SKM-1 (cell line): Measurements from ENCODE around the gene AP4E1.
"Not testable (repeated sequence)": the region's sequence is repeated elsewhere in the genome, so short reads cannot be mapped to it uniquely, and the experiment has no call there.

Experiments used
- DNase-seq: peaks from one replicate; lab custom pipeline; 2025; ENCODE audit not compliant: unreplicated experiment; lab: John Stamatoyannopoulos, UW

AP4E1 gene

DNA sequence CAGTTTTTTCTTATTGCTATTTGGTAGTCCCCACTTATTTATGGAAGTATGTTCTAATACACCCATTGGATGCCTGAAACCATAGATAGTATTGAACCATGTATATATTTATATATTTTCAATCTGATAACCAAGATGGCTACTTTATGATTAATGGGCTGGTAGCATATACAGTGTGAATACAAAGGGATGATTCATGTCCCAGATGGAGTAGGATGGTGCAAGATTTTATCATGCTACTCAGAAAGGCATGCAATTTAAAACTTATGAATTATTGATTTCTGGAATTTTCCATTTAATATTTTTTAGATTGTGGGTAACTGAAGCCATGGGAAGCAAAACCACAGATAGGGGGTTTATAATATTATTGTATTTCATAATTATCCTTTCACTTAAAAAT is 35.2 kb downstream of the AP4E1 start:
- DNase-seq: no peak

DNA sequence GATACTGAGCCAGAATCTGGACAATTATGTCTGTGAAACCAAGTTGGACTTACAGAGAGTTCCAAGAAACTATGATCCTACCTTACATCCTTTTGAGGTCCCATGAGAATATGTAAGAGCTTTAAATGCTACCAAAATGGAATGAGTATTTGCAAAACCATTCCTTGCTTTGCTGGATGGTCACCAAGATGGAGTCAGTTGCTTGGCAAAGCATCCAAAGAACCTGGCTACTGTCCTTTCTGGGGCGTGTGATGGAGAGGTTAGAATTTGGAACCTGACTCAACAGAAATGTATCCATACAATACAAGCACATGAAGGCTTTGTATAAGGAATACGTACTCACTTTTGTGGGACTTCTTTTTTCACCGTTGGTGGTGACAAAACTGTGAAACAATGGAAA is 36.2 kb downstream of the AP4E1 start:
- DNase-seq: no peak

DNA sequence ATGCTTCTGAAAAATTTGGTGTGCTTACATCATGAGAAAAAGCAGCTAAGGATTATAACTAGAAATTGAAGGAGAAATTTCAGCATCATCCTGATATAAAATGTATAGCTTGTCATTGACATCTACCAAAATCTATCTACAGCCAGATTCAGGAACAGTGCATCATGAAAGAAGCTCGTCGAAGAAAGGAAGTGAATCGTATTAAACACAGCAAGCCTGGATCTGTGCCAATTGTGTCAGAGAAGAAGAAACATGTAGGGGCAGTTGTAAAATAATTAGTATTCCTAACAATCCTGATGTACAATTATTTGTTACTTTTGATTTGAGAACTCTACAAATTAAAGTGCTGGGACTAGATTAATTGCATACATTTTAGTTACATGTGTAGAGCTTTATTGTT is 37.2 kb downstream of the AP4E1 start:
- no peak for DNase-seq

DNA sequence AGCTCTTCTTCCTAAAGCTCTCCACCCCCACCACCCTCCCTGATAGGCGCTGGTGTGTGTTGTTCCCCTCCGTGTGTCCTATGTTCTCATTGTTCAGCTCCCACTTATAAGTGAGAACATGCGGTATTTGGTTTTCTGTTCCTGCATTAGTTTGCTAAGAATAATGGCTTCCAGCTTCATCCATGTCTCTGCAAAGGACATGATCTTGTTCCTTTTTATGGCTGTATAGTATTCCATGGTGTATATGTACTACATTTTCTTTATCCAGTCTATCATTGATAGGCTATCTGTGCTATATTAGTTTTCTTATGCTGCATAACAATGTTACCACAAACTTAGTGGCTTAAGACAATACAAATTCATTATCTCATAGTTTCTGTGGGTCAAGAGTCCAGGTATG is 42.3 kb downstream of the AP4E1 start:
- DNase-seq: not testable (repeated sequence)

DNA sequence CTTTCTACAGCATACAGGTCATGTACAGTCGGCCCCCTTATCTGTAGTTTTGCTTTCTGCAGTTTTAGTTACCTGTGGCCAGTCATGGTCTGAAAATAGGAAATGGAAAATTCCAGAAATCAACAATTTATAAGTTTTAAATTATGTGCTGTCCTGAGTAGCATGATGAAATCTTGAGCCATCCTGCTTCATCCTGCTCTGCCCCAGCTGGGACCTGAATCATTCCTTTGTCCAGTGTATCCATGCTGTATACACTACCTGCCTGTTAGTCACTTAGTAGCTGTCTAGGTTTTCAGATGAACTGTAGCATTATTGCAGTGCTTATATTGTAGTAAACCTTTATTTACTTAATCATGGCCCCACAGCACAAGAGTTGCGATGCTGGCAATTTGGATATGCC is 44.8 kb downstream of the AP4E1 start:
- no peak for DNase-seq

DNA sequence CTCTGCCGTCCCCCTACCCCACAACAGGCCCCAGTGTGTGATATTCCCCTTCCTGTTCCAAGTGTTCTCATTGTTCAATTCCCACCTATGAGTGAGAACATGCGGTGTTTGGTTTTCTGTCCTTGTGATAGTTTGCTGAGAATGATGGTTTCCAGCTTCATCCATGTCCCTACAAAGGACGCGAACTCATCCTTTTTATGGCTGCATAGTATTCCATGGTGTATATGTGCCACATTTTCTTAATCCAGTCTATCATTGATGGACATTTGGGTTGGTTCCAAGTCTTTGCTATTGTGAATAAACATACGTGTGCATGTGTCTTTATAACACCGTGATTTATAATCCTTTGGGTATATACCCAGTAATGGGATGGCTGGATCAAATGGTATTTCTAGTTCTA is 46.4 kb downstream of the AP4E1 start:
- not testable (repeated sequence) for DNase-seq

DNA sequence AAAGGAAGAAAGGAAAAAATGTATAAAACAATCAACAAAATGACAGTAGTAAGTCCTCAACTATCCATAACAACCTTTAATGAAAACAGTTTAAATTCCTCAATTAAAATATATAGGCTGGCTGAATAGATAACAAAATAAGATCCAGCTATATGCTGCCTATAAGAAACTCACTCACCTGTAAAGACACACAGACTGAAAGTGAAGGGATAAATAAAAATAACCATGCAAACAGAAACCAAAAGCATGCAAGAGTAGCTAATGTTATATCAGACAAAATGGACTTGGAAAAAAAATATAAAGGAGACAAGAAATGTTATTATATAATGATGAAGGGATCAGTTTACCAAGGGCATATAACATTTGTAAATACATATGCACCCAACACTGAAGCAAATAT is 51.2 kb downstream of the AP4E1 start:
- no peak for DNase-seq

DNA sequence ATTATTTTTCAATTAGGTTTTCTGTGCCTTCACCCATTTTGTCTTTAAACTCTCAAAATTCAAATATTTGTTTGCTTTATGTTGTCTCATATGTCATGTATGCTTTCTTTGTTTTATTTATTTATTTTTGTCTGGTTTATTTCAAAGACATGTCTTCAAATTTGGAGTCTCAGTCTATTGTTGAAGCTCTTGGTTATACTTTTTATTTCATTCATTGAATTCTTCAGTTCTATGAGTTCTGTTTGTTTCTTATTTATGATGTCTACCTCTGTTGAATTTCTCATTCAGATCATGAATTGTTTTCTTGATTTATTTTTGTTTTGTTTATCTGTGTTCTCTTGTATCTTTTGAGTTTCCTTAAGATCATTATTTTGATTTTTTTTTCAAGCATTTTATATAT is 55.6 kb downstream of the AP4E1 start:
- no peak for DNase-seq

DNA sequence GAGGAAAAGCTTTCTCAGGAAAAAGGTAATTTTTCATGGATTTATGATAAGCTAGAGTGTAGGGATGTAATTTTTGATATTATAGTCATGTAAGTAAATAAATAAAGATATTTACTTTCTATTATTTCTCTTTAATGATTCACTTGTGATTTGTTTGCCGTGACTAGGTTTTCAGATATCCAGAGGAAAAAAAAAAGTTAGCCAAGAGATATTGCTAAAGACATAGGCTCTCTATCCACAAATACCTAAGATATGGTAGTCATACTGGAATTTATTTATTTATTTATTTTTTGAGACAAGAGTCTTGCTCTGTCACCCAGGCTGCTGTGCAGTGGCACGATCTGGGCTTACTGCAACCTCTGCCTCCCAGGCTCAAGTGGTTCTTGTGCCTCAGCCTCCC is 59.9 kb downstream of the AP4E1 start:
- no peak for DNase-seq

DNA sequence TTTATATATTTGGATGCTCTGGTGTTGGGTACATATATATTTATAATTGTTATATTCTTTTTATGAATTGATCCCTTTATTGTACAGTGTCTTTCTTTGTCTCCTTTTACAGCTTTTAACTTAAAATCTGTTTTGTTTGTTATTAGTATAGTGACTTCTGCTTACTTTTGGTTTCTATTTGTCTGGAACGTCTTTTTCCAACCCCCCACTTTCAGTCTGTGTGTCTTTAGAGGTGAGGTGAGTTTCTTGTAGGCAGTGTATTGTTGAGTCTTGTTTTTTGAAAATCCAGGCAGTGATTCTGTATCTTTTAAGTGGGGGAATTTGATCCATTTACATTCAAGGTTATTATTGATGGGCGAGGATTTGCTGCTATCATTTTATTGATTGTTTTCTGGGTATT is 62.0 kb downstream of the AP4E1 start:
- no peak for DNase-seq

DNA sequence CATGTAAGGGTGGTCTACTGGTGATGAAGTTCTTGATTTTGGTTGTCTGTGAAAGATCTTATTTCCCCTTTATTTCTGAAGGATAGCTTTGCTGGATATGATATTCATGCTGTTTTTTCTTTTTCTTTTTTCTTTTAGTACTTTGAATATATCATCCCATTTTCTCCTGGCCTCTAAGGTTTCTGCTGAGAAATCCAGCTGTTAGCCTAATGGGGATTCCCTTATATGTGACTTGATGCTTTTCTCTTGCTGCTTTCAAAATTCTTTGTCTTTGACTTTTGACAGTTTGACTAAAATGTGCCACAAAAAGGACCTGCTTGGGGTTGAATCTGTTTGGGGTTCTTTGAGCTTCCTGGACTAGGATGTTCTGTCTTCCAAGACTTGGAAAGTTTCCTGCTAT is 62.6 kb downstream of the AP4E1 start:
- DNase-seq: no peak

DNA sequence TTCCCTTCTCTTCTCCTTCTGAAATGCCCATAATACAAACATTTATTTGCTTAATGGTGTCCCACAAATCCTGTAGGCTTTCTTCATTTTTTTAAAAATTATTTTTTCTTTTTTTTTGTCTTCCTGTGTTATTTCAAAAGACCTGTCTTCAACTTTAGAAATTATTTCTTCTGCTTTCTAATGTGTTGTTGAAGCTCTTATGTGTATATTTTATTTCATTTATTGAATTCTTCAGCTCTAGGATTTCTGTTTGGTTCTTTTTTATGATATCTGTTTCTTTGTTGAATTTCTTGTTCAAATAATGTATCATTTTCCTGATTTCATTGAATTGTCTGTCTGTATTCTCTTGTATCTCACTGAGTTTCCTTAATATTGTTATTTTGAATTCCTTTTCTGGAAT is 63.1 kb downstream of the AP4E1 start:
- DNase-seq: no peak

DNA sequence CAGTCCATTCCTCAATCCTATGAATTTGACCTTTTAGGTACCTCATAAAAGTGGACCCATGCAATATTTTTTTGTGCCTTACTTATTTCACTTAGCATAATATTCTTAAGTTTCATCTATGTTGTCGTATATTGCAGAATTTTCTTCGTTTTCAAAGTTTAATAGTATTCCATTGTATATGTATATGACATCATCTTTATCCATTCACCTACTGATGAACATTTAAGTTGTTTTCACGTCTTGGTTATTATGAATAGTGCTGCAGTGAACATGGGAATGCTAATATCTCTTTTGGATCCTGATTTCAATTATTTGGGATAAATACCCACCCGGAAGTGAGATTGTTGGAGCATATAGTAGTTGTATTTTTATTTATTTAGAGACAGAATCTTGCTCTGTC is 65.1 kb downstream of the AP4E1 start:
- DNase-seq: no peak

DNA sequence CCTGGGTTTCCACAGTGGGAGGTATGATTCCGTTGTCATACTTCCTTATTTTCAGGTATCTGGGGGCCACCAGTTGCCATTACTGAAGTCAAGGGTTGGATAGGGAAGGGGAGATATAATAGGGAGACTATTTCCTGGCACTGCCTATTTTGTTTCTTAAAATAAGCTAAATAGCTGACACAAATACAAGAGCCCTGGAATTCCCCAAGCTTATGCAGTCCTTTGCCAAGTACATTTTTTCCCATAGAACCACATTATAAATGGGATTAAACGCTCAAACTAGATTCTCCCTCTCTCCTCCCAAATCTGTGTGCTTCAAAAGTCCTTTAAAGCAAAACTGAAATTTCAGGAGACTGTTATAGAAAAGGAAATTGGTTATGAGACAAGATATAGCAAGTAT is 68.7 kb downstream of the AP4E1 start:
- no peak for DNase-seq

DNA sequence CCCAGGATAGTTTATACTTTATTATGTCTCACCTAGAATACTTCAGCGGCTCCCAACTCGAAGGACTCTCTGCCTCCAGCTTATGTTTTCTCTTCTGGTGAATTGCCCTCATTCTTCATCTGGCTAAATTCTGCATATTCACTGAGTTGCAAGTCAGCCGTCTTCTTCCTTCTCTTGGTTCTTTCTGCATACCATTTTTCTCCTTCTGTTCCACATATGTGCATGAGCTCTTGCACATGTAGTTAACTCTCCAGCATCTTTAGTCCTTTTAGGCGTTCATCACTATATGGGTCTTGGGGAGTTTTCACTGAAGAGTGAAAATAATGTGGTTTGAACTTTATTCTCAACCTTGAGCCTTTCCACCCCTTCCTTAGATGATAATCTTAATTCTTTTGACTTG is 70.1 kb downstream of the AP4E1 start:
- DNase-seq: no peak

DNA sequence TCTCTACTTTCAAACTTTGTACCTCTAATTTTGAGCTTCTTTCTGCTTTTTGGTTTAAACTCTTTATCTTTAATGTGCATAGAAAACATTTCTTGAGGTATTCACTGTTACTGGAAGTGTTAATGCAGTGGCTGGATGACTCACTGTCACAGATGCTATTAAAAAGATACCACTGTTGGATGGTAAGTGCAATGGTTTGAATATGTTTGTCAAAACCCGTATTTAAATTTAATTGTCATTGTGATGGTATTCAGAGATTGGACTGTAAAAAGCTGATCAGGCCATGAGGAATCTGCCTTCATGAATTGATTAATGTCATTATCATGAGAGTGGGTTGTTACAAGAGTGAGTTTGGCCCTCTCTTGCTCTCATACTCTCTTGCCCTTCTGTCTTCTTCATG is 70.6 kb downstream of the AP4E1 start:
- DNase-seq: no peak

DNA sequence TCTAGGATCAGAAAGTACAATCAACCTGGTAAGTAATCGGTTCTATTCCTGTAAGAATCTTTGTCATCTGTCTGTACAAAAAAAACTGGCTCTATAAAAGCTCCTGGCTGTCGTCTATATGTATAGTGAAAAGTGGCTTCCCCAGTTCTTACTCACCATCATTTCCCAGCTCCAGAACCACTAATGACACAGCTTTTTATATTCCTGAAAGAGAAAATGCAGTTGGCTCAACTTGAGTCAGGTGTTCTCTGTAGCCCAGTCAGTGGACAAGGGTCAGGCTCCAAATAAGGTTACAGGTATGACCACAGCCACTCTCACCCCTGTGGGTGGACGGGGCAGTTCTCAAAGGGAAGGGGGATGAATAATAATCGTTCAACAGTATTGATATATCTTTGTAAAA is 85.1 kb downstream of the AP4E1 start:
- DNase-seq: no peak

DNA sequence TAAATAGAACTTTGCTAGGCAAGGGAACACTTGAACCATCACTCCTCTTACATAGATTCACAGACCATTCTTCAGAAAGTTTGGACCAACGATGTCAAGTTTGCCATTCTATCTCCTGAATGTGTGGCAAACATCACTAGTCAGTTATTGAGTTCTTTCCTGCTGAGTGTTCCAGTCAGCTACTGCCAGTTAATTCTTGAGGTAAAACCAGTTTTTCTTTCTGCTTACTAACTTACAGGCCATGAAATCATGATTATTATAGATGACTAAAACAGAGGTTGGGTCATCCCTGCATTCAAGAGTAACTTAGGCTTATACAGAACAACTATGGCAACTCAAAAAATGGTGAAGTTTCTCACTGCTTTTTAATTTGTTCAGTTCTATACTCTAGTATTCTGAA is 88.2 kb downstream of the AP4E1 start:
- DNase-seq: no peak

DNA sequence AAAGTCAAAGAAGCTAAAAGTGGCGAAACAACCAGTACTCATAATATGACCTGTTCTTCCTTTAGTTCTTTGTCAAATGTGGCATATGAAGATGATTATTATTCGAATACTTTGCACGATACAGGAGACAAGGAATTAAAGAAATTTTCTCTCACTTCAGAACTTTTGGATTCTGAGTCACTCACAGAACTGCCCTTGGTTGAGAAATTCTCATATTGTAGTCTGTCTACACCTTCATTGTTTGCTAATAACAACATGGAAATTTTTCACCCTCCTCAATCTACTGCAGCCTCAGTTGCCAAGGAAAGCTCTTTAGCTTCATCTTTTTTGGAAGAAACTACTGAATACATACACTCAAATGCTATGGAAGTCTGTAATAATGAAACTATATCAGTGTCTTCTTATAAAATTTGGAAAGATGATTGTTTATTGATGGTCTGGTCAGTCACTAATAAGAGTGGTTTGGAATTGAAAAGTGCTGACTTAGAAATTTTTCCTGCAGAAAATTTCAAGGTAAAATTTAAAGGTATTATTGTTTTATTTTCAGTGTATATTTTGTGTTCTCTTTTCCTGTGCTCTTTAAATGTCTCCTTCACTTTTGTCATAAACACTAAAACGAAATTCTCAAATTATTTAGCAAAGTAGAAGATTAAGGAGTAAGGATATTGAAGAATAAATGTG is 89.0 kb downstream of the AP4E1 start:
- DNase-seq: no peak

DNA sequence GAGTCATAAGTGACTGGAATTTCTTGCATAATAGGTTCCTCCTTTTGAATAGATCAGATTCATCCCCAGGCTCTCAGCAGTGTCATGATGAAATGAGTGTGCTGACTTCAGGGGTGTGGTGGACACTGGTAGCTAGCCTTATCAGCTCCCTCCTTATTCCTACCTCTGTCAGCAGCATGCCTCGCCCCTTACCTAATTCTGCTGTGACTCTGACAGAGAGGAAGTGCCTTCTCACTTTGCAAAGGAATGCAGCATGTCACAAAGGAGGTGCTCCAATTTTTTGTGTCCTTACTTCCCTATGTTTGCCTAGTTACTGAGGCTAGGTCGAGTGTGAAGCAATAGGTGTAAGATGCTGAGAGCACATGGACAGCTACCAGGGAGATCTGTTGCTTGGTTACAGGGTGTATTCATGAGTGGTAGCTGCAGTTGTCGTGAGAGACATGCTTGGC is 95.6 kb downstream of the AP4E1 start:
- peak; percentile 96 for DNase-seq

DNA sequence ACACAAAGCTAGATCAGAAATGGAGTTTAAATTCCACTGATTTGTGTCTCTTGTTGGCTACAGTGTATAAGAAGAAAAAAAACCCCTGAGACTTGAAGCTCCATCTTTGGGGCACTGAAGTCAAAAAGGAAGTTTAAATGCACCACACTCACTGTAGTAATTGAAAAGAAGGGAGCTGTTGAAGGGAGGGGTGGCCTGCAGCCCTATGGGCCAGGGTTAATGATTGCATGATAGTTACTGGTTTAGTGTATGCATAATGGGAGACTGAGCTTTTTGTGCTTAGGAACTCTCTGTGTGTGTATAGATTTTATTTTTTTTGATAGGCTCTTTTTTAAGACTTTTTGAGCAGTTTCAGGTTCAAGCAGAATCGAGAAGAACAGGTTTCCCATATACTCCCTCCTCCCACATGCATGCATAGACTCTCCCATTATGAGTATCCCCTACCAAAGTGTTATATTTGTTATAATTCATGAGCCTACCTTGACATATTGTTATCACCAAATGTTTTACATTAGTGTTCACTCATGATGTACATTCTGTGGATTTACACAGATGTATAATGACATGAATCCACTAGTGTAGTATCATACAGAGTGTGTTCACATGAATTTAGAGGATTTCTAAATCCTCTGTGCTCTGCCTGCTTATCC is 98.0 kb downstream of the AP4E1 start:
- no peak for DNase-seq

DNA sequence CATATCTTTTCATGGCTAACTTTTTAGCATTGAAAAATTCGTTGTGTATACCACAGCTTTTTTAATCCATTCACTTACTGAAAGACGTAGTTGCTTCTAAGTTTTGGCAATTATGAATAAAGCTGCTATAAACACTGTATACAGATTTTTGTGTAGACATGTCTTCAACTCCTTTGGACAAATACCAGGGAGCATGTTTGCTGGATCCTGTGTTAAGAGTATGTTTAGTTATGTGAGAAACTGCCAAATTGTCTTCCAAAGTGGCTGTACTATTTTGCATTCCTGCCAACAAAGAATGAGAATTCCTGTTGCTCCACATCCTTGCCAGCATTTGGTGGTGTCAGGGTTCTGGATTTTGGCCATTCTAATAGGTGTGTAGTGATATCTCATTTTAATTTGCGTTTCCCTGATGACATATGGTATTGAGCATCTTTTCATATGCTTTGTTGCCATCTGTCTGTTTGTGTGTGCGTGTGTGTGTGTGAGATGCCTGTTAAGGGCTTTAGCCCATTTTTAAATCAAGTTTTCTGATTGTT is 98.7 kb downstream of the AP4E1 start:
- DNase-seq: no peak

DNA sequence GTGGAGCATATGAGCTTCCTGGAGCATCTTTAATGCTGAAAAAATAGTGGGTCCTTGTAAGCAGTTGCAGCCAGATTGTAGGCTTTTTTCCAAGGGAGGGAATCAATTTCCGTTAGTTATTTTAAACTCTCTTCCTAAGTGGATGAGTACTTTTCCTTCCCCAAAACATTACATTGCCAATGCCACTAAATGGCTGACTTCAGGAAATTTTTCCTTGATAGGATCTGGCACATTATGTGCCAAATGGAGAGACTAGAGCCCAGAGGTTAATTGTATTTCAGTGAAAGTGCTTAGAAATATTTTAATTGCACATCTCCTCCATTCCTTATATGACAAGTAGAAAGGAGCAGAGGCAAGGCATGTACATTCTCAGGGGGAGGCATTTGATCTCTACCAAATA is 102.7 kb downstream of the AP4E1 start:
- DNase-seq: no peak
